Dermis microvascular lymphatic vessel endothelial cell (primary cell): ENCODE results near the gene LONRF3. TPM values are rescaled to one million over a fixed set of nuclear protein-coding genes. Genes with fewer than 3 reads are reported as not detected.

ENCODE experiments used
- DNase-seq, 2 donors: peaks; one replicate each; pipeline versions ENCODE4 v3.0.0 to v3.0.0-alpha.2; 2010; ENCODE audit warnings: low read depth in 2 of 2
- total RNA-seq: library from RNA; depleted of rRNA; stranded (reverse); fragments of >200 nt; gene quantifications from 2 replicates; pipeline ENCODE4 v1.2.1, GENCODE V29; 2014

LONRF3 gene
- 21.1 and 38.4 TPM in 2 replicates for total RNA-seq

DNA sequence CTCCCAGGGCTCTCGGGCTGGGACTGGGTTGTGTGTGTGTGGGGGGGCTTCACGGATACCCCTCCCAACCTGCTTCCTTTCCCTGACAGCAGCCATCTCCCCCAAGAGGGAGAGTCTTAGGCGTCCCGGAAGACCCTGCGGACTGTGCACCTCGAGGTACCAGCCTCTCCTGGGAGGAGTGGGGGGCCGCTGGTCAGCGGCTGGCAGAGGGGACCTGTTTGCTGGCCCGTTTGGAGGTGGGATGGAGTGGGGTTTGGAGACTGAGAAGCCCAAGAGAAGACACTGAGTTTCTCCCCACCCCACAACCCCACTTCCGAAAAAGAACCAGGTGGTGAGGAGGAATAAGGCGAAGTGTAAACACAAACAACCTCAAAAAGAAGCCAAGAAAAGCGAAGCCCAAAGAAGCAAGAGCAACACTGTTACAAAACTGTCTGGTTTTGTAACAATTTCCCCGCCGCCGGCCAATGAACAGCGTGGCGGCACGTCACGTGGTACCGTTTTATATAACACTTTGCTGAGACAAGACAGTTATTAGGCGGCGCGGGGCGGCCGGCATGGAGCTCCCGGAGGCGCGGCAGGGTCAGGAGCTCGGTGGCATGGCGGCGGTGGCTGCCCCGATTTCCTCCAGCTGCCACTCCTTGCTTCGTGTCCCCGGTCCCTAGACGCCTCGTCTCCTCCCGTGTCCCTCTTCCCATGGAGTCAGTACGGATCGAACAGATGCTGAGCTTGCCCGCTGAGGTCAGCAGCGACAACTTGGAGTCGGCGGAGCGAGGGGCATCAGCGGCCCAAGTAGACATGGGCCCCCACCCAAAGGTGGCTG lies at the start of gene LONRF3:
Gene LONRF3, plus strand, starts transcription at position 531 of the 820 bp plus-strand sequence. Its CDS starts 163 bp downstream, at position 694.
- peak; percentile 30 to 63 for DNase-seq

DNA sequence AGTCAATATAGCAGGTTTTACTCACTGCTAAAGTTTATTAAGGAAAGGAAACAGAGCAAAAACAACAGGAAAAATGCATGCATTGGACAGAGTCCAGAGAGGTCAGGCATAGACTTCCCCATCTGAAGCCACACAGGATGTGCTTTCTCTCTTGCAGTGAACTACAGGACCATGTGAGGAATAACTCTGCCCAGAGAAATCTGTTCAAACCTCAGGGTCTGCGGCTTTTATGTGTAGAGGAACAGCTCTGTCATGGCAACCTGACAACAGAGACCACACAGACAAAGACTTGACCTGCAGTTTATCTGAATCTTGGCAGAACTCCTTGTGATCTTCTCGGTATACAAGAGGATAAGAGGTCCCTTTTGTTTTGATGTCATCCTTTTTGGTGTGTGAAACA lies 46.3 kb upstream of the LONRF3 start:
- peak; percentile 65 to 89 for DNase-seq

DNA sequence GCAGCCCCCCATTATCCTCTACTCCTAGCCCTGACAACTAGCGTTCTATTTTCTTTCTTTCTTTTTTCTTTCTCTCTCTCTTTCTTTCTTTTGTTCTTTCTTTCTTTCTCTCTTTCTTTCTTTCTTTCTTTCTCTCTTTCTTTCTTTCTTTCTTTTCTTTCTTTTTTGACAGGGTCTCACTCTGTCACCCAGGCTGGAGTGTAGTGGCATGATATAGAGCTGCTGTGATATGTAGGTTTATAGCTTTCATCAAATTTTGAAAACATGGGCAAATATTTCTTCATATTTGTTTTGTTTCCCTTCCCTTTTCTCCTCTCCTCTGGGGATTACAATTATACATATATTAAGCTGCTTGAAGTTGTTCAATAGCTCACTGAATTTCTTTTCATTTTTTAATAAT lies 39.1 kb upstream of the LONRF3 start:
- DNase-seq, result no peak

DNA sequence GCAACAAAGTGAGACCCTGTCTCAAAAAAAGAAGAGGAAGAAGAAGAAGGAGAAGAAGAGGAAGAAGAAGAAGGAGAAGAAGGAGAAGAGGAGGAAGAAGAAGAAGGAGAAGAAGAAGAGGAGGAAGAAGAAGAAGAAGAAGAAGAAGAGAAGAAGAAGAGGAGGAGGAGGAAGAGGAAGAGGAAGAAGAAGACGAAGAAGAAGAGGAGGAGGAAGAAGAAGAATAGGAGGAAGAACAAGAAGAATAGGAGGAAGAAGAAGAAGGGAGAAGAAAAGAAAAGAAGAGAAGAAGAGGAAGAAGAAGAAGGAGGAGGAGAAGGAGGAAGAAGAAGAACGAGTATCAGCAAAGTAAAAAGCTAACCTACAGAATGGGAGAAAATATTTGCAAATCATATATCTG lies 33.3 kb upstream of the LONRF3 start:
- no peak for DNase-seq

DNA sequence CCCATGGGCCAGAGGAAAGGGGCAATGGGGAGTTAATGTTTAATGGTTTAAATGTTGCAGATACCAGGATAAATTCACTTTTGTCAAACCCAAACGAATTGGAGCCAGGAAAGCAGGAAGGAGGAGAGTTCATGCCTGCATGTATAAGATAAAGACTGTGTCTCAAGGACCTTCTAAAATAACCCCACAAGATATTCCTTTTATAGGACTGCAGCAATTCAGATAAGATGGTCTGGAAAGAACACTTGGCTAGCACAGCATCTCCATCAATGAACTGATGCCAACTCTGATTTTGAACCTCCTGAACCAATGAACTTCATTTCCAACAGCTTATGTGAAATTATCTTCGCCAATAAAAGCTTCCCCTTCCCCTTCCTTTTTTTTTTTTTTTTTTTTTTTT lies 31.3 kb upstream of the LONRF3 start:
- no peak for DNase-seq

DNA sequence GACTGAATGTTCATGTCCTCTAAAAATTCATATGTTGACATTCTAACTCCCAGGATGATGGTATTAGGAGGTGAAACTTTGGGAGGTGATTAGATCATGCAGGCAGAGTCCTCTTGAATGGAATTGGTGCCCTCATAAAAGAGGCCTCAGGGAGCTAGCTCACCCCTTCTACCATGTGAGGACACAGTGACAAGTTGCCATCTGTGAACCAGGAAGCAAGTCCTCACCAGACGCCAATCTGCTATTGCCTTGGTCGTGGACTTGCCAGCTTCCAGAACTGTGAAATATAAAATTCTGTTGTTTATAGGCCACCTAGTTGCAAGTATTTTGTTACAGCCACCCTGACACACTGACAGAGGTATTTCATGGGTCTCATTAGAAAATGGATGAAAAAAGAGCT lies 28.5 kb upstream of the LONRF3 start:
- no peak for DNase-seq

DNA sequence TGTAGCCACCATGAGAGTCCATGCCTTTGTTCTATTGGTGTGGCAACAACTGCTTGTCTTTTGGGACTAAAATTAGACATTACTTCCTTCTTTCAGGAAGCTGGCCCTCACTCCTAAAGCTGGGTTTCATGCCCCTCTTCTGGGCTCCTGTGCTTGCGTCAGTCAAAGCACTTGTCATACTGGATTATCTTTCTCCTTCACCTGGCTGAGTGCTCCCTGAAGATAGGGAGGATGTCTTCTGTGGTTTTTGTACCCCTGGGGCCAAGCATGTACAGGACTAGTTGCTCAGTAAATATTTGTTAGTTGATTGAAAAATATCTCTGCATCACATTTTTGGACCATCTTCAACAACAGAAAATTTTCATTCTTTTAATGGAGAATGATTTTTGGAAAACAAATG lies 26.1 kb upstream of the LONRF3 start:
- DNase-seq, result no peak

DNA sequence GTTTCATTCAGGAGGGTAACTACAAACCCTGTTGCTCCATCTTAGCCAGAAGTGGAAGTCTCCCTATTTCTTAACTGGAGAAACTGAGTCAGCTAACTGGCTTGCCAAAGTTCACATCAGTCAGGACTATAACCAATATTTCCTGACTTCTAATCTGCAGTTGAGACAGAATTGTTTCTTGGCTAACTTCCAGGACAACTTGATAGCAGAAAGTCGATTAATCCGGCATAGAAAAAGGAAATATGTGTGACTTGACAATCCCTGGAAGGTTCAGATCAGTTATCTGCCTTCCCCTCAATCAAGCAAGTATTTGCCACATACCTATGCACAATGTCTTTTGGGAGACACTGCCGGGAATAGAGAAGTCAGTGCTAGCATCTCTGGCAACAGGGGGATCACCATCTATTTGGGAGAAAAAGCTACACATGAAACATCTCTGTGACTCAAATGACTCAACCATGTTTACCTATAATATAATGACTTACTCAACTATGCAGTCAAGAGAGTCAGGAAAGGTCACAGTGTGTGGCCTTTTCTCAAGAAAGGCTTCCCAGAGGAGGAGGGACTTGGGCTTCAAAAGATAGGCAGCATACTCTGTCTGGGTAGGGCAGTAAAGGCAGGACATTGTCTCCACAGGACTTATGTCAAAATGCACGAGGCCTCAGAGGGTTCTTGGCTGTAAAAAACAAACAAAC lies 12.4 kb upstream of the LONRF3 start:
- no peak for DNase-seq

DNA sequence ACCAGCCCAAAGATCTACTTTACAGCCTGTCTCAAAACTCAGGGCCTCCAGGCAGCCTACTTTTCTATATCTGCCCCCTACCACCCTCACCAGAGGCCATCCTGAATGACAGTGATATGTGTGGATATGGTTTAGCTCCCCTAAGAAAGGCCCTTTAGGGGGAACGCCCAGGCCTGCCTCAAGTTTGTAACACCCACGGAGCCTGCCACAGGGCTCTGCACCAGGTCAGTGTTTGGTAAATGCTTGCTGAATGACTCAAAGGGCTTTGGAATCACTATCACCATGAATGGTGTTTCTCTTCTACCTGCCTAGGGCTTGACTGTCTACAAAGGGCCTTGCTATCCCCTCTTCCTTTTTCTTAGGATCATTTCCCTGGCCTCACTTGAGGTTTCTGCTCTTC lies 11.3 kb upstream of the LONRF3 start:
- DNase-seq, result no peak

DNA sequence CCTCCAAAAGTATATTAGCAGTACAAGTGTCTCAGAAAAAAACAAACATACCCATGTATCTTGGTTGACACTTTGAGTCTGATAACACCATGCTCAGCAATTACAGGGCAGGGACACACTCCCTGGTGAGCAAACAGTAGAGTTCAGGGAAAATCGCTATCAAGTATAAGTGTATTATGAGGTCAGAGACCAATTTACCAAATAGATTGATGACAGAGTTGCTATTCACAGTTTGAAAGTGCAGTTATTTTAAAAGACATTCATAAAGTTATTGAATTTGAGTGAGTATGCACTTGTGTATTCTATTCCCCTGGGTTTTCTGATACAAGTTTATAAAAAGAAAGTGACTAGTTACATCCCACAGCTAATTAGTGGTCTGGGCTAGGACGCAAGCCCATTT lies 10.2 kb upstream of the LONRF3 start:
- no peak for DNase-seq

DNA sequence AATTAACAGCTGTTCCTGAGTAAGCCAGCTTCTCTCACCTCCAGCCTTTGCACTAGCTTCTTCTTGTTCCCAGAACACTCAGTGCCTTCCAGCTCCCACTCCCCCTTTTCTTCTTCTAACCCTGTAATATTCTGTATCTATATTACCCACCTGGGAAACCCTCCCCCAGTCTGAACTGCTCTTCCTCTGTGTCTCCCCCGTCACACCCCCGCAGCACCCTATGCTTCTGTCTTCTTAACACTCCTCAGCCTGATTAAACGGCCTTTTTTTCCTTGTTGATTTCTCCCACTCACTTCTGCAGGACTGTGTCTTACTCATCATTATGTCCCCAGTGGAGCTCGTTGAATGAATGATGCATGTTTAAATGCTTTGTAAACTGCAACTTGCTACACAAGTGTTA lies 9.0 kb upstream of the LONRF3 start:
- DNase-seq, result no peak

DNA sequence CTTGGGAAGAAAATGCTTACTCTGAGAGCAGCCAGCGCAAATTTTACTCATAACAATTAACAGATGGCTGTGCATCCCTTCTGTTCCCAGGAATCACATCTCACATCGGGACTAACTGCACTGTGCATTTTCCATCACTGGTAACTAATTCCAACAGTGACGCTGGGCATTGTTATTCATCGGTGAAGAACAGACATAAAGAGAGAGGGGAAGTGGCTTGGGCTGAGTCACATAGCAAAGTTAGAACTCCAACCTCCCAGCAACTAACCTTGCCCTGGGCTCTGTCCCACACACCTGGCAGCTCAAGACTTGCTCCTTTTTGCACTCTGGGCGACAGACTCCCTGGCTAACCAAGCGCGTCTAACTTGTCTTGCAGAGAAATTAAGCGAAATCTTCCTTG lies 6.4 kb upstream of the LONRF3 start:
- DNase-seq, result no peak

DNA sequence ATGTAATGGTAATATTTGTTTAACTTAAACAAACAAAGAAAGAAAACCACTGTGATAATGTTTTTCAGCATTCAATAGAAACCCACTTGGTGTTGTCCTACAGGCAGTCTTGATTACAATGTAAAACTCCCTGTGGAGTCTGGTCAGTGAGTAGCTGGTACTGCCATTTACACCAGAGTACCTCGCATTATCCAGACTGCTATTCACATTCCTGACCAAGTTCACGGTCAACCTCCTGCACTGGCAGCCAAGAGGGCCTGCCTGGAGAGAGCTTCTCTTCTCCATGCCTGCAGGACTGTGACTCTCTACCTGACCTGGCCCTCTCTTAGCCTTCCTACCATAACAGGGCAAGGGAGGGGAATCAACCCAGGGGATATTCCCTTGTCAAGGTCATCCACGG lies 2.9 kb upstream of the LONRF3 start:
- no peak for DNase-seq

DNA sequence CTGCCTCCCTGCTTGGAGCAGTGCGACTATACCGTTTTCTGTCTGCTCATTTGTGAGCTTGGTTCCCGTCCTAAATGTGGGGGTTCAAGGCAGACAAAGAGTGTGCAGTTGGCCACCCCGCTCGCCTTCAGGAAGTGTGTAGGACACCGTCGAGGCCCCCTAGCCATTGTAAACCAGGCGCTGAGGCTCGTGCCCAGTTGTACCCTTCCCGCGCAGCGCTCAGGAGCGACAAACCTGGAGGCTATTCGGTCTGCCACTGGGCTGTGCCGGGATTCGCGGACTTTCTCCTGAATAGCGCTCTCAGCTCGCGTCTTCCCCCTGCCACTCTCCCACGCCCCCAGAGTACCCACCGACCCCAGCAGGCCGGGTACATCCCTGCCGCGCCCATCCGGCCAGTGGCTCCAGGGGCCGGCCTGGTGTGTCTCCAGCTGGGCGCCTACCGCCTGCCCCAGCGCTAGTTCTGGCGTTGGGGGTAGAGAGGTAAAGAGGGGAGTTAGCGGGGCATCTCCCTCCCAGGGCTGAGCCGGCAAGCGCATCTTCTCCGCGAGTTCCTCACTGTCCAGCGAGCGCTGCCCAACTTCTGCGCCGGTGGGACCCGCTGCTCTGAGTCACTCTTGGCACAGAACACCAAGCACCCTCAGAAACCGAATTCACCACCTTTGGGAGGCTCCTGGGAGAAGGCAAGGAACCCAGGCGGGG lies 880 bp upstream of the LONRF3 start:
- DNase-seq, result no peak

DNA sequence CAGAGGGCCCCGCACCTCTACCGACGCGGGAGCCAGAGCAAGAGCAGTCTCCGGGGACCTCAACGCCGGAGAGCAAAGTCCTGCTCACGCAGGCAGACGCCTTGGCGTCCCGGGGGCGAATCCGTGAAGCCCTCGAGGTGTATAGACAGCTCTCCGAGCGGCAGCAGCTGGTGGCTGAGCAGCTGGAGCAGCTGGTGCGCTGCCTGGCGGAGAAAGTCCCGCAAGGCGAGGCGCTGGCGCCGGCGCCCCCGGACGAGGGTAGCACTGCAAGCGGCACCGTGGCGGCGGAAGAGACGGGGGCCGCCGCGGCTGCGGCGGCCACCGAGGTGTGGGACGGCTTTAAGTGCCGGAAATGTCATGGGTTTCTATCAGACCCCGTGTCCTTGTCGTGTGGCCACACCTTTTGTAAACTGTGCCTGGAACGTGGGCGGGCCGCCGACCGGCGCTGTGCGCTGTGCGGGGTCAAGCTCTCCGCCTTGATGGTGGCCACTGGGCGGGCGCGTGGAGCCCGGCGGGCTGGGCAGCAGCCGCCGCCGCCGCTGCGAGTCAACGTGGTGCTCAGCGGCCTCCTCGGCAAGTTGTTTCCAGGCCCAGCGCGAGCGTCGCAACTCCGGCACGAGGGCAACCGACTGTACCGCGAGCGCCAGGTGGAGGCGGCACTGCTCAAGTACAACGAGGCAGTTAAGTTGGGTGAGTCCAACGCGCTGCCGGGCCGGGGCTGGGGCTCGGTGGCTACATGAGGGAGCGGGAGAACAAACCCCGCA lies 672 bp downstream of the LONRF3 start:
- peak; percentile 29 to 39 for DNase-seq

DNA sequence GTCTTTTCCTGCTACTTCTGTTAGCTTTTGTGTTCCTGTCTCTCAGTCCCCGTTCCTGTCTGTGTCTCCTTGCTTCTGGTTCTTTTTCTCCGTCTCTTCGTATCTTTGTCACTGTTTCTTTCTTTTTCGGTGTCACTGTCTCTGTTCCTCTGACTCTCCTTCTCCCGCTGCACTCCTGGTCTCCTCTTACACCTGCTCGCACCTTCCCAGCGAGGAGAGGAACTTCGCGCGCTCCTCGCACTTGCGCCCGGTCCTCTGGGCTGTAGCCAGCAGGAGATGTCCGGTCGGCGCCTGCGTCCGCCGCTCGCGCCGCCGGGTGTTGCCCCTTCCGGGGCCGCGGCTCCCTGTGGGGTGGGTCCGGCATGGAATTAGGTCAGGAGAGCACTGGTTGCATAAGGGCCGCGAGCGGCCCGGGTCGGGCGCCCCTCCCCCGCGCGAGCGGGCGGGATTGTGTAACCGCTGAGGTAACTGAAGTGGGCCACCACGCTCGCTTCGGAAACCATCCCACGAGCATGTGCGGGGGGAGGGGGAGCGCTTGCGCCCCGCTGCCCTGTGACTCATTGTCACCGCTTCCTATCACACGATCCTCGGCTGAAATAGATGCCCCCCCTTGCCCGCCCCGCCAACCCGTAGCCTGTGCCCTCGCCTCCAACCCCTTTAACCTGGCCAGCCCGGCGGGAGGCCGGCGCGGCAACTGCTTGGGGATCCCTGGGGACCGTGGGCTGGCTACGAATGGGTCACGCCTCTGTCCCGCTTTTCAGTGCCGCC lies 1.6 kb downstream of the LONRF3 start:
- peak; percentile 72 to 77 for DNase-seq

DNA sequence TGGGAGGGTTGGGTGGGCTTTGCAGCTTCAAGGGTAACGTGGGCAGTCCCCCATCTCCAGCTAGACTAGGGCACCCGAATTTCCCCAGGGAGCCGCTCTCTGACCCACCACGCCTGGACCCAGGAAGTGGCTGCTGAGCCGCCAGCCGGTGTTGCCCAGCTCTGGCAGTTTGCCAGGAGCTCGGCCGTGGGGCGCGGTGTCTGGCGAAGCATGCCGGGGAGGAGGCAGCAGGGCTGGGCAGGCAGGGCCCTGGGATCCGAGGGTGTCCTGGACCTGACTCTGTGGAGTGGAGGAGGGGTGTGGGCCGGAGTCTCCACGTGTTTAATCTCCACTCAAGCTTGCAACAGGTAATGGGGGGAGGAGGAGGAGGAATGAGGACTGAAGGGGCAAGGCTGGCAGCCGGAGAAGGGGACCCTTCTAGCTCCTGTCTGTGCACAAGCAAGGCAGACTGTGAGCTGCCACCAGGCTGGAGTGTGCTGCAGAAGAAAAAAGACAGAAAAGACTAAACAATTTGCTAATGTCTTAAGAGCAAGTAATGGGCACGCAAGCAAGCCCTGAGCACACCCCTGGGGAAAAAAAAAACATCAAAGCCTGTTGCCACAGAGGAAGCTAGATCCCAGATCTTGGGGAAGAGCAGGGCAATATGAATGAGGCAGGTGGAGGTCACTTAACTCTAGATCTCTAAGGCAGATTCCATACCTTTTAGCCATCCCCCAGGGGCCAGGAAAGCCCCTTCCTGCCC lies 2.4 kb downstream of the LONRF3 start:
- DNase-seq, result no peak

DNA sequence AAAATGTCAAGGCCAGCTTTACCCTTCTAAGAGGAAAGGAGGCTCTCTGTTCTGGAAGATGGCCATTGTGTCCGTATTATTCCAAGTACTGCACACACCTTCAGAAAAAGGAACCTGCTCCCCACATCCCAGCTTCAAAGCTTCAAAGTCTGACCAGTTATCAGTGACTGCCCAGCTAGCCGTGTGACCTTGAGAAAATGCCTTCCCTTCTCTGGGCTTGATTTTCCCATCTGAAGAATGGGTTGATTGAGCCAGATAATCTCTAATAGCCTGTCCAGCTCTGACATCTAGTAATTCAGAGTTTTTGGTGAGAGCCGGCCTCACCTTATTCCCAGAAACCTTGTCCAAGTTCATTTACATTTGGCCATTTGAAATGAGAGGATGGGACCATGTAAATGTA lies 3.0 kb downstream of the LONRF3 start:
- no peak for DNase-seq

DNA sequence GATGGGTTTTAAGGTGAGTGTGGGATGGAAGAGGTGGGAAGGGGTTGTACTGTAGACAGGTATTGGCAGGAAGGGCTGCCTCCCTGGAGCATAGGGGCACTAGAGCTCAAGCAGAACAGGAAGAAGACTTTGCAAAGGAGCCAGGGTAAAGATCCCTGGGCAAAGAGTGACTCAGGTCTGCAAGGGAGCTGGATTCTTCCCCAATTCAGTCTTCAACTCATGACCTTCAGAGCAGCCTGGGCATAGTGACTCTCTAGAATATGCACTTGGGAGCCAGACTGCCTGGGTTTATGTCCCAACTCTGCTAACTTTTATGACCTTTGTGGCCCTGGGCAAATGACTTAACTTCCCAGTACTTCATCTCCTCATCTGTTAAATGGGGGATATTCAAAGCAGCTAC lies 4.0 kb downstream of the LONRF3 start:
- no peak for DNase-seq

DNA sequence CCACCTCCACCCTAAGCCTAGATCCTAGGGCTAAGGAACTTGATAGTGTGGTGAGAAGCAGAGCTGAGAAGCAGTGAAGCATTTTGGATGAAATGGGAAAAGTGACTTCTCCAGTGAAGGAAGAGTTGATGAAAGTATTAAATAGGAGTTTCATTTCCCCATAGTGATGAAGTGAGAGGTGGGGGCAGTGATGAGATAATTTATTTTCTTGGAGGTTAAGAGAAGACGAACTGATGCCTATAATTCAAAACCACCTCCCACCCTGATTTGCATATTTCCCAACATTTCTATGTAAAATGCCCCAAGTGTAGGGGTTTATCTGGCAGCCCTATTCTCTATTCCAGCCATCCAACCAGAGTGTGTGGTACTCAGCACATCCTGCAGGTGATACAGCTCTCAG lies 6.3 kb downstream of the LONRF3 start:
- DNase-seq, result no peak
